ENCODE measurements around the gene MC1R.

- TF ChIP-seq CTCF (conservative IDR thresholded peaks at IDR 0.05) = no peak
- no peak for TF ChIP-seq EZH2 (IDR thresholded peaks at IDR 0.05; ENCODE audit: low read depth)
Observed at GRCh38 chr16:89883346-89884040, 35.2 kb upstream of the MC1R start.
